Measurements from ENCODE around the gene HTR7.
"Not testable (repeated sequence)": the region's sequence is repeated elsewhere in the genome, so short reads cannot be mapped to it uniquely, and the experiment has no call there.

HTR7 gene

DNA sequence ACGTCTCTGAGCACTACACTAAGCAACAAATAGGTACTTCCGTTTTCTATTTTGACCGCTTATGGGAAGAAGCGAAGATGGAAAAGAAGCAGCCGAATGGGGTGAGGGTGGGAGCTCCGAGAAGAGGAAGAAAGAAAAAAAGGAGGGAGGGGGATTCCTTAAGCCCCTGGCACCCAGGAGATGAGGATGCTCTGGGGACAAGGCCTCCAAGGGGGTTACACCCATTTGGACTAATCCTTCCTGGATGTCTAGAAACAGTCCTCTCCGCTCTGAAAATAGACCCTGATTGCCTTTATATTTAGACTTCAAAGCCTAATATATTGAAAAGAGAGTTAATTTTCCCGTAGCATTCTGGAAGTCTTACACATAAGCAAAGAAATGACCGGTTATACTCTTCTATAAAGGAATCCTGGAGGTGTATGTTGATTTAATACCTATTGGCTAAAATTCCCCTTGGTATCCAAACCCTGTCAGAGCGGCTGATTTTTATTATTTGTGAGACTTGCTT is 676 bp upstream of the HTR7 start:
- no peak for DNase-seq (ENCODE audit: low read depth)

DNA sequence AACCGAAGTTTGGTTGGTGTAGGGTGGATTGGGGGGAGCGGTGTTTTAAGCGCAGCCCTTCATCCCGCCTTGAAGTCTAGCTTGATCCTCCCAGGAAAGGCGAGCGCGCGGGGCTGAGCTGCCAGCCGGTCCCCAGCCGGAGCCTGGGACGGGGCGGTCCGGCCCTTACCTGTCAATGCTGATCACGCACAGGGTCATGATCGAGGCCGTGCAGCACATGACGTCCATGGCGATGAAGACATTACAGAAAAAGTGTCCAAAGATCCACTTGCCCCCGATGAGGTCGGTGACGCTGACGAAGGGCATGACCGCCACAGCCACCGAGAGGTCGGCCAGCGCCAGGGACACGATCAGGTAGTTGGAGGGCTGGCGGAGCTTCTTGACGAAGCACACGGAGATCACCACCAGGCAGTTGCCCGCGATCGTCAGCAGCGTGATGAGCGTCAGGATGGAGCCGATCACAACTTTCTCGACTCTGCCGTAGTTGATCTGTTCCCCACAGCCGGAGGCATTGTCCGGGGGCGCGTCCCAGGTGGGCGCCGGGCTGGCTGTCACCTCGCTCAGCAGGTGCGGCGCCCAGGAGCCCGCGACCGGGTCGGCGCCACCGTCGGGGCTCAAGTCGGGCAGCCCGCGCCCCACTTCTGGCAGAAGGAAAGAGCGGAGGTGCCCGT is 740 bp downstream of the HTR7 start:
- DNase-seq (ENCODE audit: low read depth) = no peak

DNA sequence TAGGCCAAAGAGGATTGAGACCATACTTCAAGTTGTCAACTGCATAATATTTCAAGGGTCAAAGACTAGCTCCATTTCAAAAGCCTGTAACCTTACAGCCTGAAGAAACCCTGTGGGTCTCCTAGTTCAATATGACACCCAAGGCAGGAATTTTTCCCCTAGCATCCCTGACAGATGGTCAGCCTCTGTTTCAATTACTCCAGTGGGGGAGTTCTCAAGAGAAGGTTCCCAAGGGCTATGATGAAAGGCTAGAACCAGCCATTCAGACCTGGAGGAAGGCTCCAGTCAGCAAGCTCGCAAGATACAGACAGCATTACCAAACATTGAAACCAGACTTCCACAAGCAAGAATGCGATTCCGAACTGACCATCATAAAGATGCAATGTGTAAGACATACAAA is 1.6 kb downstream of the HTR7 start:
- DNase-seq (ENCODE audit: low read depth) = no peak

GRCh38 chr10:90855126-90855525 is 2.7 kb downstream of the HTR7 start:
- DNase-seq (ENCODE audit: low read depth) = no peak

DNA sequence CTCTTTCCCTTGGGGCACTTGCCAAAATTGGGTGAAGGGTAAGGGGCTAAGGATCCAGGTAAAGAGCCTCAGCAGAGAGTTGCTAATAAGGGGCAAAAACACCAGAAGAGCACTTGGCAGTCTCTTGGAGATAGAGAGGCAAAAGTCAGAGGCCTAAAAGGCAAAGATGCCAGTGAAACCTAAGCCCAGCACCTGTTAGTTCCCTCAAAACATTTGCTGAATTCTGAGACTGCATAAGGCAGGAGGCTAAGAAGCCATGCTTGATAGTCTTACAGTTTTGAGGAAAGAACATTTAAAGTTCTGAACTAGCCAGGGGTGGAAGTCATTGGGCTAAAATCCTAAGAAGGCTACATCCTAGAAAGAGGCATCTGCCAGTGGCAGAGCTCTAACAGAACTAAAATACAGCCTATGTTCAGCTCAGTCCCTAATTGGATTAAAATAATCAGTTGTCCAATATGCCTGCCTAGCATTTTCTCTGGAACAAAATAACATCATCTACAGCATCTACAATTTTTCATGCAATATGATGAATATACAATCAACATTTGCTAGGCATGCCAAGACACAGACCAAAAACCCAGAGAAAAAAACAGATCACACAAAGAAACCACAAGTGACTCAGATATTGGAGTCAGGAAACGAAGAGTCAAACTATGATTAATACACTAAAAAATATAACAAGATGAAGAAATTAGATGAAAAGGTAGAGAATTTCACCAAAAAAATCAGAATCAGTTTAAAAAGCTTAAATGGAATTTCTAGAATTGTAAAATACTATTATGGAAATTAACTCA is 7.7 kb downstream of the HTR7 start:
- no peak for DNase-seq (ENCODE audit: low read depth)

GRCh38 chr10:90847436-90847835 is 10.4 kb downstream of the HTR7 start:
- DNase-seq (ENCODE audit: low read depth) = no peak

- no peak for DNase-seq (ENCODE audit: low read depth)
Observed at GRCh38 chr10:90846746-90847145, 11.1 kb downstream of the HTR7 start.

DNA sequence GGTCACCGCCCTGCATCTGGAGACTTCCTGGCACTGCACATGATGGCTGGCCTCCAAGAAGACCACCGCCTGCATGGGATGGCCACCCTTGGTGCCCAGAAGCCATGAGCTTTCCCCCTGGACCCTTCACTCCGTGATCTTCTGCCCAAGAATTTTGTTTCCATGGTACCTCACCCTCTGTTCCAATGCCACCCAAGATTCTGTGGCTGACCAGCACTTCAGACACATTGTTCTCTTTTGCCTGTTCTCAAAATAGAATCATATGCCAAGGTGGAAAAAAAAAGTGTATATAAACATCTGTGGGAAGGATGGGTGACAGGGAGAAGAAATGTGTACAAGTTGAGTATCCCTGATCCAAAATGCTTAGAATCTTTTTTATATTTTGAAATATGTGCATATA is 12.1 kb downstream of the HTR7 start:
- no peak for DNase-seq (ENCODE audit: low read depth)

DNA sequence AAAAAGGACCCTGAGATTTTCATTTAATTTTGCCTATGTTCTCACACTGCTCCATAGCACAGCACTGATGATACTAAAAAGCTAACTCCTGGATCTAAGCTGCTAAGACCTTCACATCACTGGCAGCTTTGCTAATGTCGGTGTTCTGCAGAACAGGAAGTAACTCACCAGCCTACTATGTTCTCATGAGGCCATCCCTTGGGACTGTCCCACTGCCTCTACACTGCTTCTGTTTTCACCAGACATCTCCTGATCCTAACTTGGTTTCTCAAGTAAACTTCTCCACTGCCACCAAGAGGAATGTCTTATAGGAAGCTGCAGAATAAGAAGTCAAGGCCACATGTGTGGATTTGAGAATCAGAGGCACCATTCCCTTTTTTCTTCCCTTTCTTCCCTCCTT is 15.1 kb downstream of the HTR7 start:
- DNase-seq (ENCODE audit: low read depth) = no peak

DNA sequence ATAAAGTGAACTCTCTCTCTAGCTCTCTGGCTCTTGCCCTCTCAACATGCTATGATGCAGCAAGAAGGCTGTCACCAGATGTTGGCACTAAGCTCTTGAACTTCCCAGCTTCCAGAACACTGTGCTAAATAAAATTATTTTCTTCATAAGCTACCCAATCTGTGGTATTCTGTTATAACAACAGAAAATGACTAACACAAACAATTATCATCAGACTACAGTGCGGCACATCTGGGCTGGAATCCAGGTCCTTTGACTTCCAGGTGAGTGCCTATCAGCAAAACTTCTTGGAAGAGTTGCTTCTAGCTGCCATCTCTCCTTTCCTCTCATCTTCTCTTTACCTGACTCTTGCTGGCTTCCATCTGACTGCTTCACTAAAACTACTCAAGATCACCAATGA is 20.4 kb downstream of the HTR7 start:
- DNase-seq (ENCODE audit: low read depth) = no peak

GRCh38 chr10:90834326-90834725 is 23.5 kb downstream of the HTR7 start:
- DNase-seq (ENCODE audit: low read depth) = no peak

- DNase-seq (ENCODE audit: low read depth) = no peak
Observed at GRCh38 chr10:90832111-90832510, 25.7 kb downstream of the HTR7 start.

DNA sequence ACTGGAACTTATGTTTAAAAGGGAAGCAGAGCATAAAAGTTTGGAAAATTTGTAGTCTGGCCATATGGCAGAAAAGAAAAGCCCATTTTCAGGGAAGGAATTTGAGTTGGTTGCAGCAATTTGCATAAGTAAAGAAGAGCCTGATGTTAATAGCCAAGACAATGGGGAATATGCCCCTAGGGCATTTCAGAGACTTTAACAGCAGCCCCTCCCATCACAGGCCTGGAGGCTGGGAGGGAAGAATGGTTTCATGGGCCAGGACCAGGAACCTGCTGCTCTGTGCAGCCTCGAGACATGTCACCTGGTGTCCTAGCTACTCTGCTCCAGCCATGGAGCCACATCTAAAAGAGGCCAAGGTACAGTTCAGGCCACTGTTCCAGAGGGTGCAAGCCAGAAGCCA is 35.3 kb downstream of the HTR7 start:
- DNase-seq (ENCODE audit: low read depth) = no peak

DNA sequence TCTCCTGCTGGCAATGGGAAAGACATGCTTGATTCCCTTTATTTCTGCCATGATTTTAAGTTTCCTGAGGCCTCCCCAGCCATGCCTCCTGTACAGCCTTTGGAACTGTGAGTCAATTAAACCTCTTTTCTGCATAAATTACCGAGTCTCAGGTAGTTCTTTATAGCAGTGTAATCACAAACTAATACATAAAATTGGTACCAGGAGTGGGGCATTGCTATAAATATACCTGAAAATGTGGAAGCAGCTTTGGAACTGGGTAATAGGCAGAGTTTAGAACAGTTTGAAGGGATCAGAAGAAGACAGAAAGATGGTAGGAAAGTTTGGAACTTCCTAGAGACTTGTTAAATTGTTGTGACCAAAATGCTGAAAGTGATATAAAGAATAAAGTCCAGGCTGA is 36.0 kb downstream of the HTR7 start:
- DNase-seq (ENCODE audit: low read depth) = not testable (repeated sequence)

GRCh38 chr10:90819911-90820310 is 37.9 kb downstream of the HTR7 start:
- DNase-seq (ENCODE audit: low read depth) = no peak

GRCh38 chr10:90818736-90819135 is 39.1 kb downstream of the HTR7 start:
- no peak for DNase-seq (ENCODE audit: low read depth)

DNA sequence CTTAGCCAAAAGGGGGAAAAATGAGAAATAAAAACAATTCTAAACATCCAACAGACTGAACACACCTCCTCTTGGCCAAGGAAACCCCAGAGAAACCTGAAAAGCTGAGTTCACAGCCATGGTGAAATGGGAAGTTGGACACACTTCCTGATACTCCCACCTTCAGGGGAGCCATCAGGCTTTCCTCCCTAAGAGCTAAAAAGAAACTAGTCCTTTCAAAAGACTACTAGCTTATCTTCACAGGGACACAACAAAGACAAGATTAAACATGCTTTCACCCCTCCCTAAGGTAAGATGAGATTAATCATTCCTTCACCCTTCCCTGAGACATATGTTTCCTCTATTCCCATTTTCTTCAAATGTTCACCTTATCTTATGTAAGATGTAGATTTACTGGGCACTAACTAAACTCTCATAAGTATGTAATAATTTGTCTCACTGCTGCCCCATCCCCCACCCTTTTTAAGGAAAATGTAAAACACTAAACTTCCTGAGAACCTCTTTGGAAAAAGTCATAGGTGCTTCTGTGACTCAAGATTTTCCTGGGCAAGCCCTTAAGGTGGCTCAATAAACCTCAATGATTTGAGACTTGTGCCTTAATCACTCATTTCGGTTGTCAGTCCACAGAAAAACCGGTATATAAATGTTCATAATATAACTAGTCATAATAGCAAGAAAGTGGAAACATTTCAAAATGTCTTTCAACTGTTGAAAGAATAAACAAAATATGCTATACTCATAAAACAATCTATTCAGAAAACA is 40.5 kb downstream of the HTR7 start:
- DNase-seq (ENCODE audit: low read depth) = no peak

DNA sequence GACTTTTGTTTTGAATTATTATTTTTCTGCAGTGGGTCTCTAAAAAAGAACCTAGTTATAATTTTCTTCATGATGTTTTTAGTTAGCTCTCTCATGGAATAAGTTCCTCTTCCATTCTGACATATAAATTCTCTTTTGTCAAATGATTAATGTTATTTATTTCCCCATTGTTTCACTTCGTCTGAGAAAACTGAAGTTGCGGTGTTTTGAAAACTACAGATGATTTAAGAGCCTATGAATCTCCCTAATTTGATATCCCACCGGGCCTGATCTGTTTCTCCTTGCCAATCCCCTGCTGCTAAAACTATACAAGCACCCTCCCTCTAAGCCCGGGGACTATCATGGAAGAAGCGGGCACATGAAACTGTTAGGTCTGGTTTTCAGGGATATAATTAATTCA is 41.4 kb downstream of the HTR7 start:
- no peak for DNase-seq (ENCODE audit: low read depth)

- no peak for DNase-seq (ENCODE audit: low read depth)
Observed at GRCh38 chr10:90813594-90814365, 44.1 kb downstream of the HTR7 start.

DNA sequence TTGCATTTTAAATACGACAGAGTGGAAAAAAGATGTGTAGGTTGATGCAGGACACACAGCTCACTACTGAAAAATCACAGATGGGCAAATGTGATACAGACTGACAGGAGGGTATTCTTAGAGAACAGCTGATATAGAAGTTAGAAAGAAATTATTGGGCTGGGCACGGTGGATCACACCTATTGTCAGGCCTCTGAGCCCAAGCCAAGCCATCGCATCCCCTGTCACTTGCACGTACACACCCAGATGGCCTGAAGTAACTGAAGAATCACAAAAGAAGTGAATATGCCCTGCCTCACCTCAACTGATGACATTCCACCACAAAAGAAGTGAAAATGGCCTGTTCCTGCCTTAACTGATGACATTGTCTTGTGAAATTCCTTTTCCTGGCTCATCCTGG is 50.7 kb downstream of the HTR7 start:
- DNase-seq (ENCODE audit: low read depth) = not testable (repeated sequence)

DNA sequence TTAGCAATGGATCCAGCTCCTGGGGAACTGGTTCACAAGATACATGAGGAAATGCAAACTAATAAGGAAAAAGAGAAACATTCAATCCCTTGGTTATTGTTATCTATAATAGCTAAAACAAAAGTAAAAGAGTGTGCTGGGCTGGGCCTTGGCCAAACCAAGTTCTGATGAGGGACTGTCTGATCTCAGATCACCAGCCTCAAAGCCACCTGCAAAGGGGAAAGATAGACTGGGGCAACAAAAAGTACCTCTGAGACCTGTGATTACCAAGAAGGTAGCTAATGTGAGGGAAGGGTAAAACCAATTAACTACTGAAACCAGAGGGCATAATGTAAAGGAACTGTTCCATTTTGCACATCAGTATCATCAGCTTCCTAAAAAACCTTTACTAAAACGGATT is 51.2 kb downstream of the HTR7 start:
- no peak for DNase-seq (ENCODE audit: low read depth)

DNA sequence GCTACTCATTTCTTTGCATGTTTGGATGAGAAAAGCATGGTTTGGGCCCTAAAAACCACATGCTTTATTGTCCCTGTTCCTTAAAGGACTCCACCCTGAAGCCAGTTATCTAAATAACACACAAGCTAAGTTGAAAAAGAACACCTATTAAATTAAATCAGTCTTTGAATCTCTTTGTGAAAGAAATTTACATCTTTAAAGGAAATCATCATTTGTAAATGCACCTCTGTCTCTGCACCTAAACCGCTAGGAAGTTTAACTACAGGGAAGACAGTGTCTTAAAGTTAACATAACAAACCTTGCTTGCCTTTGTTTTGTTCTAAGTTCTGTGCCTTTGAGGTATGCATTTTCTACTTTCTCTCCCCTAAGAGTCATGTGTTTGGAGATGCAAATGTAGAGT is 52.6 kb downstream of the HTR7 start:
- no peak for DNase-seq (ENCODE audit: low read depth)
